Lower leg skin (tissue), 3 donors: ENCODE data around the gene DOCK9.

Experiments used
- POLR2A ChIP-seq, 2 donors: fragments of 450-650 bp; IDR thresholded peaks; one replicate each; pipeline ENCODE4 v1.6.1; 2016 to 2017; ENCODE audit warnings: antibody characterized with exemption in 2 of 2, mild to moderate bottlenecking in 1 of 2, moderate library complexity in 1 of 2
- TF ChIP-seq, protein P1 (sequence below), 3 donors: fragments of 450-650 bp; IDR thresholded peaks; one replicate each; pipeline ENCODE4 v1.5.1; 2016; ENCODE audit warnings: antibody characterized with exemption in 3 of 3, mild to moderate bottlenecking in 3 of 3, moderate library complexity in 2 of 3

GRCh38 chr13:98990701-98991100 lies 12.8 kb upstream of the DOCK9 start:
- TF ChIP-seq, protein P1, sequence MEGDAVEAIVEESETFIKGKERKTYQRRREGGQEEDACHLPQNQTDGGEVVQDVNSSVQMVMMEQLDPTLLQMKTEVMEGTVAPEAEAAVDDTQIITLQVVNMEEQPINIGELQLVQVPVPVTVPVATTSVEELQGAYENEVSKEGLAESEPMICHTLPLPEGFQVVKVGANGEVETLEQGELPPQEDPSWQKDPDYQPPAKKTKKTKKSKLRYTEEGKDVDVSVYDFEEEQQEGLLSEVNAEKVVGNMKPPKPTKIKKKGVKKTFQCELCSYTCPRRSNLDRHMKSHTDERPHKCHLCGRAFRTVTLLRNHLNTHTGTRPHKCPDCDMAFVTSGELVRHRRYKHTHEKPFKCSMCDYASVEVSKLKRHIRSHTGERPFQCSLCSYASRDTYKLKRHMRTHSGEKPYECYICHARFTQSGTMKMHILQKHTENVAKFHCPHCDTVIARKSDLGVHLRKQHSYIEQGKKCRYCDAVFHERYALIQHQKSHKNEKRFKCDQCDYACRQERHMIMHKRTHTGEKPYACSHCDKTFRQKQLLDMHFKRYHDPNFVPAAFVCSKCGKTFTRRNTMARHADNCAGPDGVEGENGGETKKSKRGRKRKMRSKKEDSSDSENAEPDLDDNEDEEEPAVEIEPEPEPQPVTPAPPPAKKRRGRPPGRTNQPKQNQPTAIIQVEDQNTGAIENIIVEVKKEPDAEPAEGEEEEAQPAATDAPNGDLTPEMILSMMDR (IDR thresholded peaks at IDR 0.05): no peak
- no peak for TF ChIP-seq POLR2A (IDR thresholded peaks at IDR 0.05)
